ENCODE measurements around the gene TMEM247.
"Not testable (repeated sequence)": the region's sequence is repeated elsewhere in the genome, so short reads cannot be mapped to it uniquely, and the experiment has no call there.

The TMEM247 gene

GRCh38 chr2:46459694-46460093 is 19.7 kb upstream of the TMEM247 start:
- Histone ChIP-seq H3K27ac (ENCODE audit: low read length) (no peak overlapping the region), H3K27me3 (ENCODE audit: low read depth, low read length) (no peaks in the 10 kb centered on the region), H3K36me3 (ENCODE audit: control insufficient read depth in 1 of 2, insufficient read depth in 2 of 2, low read length in 2 of 2) (no peaks in the 10 kb centered on the region), H3K4me3 (ENCODE audit: low read depth in 1 of 2, low read length in 2 of 2) (no peak overlapping the region), H3K9me3 (ENCODE audit: control insufficient read depth in 1 of 2, low read length in 2 of 2) (no peaks in the 10 kb centered on the region), H3K4me1 (ENCODE audit: control insufficient read depth in 1 of 2, insufficient read depth in 2 of 2, low read length in 2 of 2) (peaks cover 10 to 26% of the 10 kb centered on the region in 2 donors)

DNA sequence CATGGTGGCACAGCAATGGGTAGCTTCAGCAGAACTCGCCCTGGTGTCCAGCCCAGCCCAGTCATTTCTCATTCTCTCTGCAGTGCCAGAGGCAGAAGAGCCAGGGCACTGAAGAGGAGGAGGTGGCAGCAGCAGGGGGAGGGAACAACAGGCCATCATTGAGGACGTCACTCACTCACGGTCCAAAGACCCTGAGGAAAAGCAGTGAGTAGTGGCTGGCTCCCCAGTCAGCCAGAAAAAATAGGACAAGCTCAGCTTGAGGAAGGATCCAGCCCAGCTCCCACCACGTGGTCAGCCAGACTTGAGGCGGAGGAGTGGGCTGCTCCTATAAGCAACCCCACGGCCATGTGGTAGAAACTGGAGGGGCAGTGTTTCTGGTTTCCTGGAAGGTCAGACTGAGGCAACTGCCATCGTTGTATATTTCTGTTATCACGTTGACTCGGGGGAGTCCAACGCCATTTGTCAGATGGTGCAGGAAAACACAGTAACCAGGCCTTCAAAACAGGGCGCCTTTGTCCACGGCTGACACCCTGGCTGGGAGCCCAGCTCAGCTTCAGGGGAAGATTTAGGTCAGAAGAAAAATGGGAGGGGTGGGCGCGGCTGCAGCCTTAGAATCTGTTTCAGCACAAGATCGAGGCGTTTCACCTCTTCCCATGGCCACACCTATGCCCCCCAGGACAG is 19.0 kb upstream of the TMEM247 start:
- no peaks in the 10 kb centered on the region for H3K9me3 ChIP-seq (ENCODE audit: control insufficient read depth in 1 of 2, low read length in 2 of 2)
- H3K27me3 ChIP-seq (ENCODE audit: low read depth, low read length): no peaks in the 10 kb centered on the region
- no peaks in the 10 kb centered on the region for H3K36me3 ChIP-seq (ENCODE audit: control insufficient read depth in 1 of 2, insufficient read depth in 2 of 2, low read length in 2 of 2)
- H3K4me3 ChIP-seq (ENCODE audit: low read depth in 1 of 2, low read length in 2 of 2): no peak overlapping the region
- peaks cover 10 to 26% of the 10 kb centered on the region in 2 donors for H3K4me1 ChIP-seq (ENCODE audit: control insufficient read depth in 1 of 2, insufficient read depth in 2 of 2, low read length in 2 of 2)
- no peak overlapping the region for H3K27ac ChIP-seq (ENCODE audit: low read length)

- peak overlapping the region; percentile 54 for H3K27ac ChIP-seq (ENCODE audit: low read length)
- H3K36me3 ChIP-seq (ENCODE audit: control insufficient read depth in 1 of 2, insufficient read depth in 2 of 2, low read length in 2 of 2): no peaks in the 10 kb centered on the region
- peaks cover 10 to 26% of the 10 kb centered on the region in 2 donors for H3K4me1 ChIP-seq (ENCODE audit: control insufficient read depth in 1 of 2, insufficient read depth in 2 of 2, low read length in 2 of 2)
- H3K27me3 ChIP-seq (ENCODE audit: low read depth, low read length): no peaks in the 10 kb centered on the region
- H3K4me3 ChIP-seq (ENCODE audit: low read depth in 1 of 2, low read length in 2 of 2): no peak overlapping the region
- no peaks in the 10 kb centered on the region for H3K9me3 ChIP-seq (ENCODE audit: control insufficient read depth in 1 of 2, low read length in 2 of 2)
Observed at GRCh38 chr2:46461011-46461674, 18.2 kb upstream of the TMEM247 start.

GRCh38 chr2:46461709-46462171 is 17.6 kb upstream of the TMEM247 start:
- H3K4me3 ChIP-seq (ENCODE audit: low read depth in 1 of 2, low read length in 2 of 2): no peak overlapping the region
- peaks cover 10 to 26% of the 10 kb centered on the region in 2 donors for H3K4me1 ChIP-seq (ENCODE audit: control insufficient read depth in 1 of 2, insufficient read depth in 2 of 2, low read length in 2 of 2)
- no peaks in the 10 kb centered on the region for H3K27me3 ChIP-seq (ENCODE audit: low read depth, low read length)
- no peaks in the 10 kb centered on the region for H3K9me3 ChIP-seq (ENCODE audit: control insufficient read depth in 1 of 2, low read length in 2 of 2)
- no peak overlapping the region for H3K27ac ChIP-seq (ENCODE audit: low read length)
- no peaks in the 10 kb centered on the region for H3K36me3 ChIP-seq (ENCODE audit: control insufficient read depth in 1 of 2, insufficient read depth in 2 of 2, low read length in 2 of 2)

DNA sequence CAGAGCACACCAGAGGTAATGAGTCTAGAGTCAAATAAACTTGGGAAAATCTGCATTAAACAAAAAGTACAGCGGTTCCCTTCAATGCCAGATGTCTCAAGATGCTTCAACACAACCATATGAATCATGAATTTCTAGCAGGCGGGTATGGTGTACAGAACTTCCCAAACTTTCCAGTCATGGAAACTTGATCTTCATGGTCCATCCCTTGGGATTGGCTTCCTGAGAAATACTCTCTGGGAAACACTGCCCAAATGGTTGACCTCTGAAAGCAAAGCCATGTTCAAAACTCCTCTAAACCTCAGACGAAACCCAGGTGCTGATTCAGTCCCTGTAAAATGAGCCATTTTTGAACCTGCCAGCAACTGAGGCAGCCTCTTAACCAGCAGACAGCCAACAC is 16.4 kb upstream of the TMEM247 start:
- Histone ChIP-seq H3K4me3 (ENCODE audit: low read depth in 1 of 2, low read length in 2 of 2) (no peak overlapping the region), H3K4me1 (ENCODE audit: control insufficient read depth in 1 of 2, insufficient read depth in 2 of 2, low read length in 2 of 2) (peaks cover 10 to 26% of the 10 kb centered on the region in 2 donors), H3K27ac (ENCODE audit: low read length) (no peak overlapping the region), H3K36me3 (ENCODE audit: control insufficient read depth in 1 of 2, insufficient read depth in 2 of 2, low read length in 2 of 2) (no peaks in the 10 kb centered on the region), H3K27me3 (ENCODE audit: low read depth, low read length) (no peaks in the 10 kb centered on the region), H3K9me3 (ENCODE audit: control insufficient read depth in 1 of 2, low read length in 2 of 2) (no peaks in the 10 kb centered on the region)

GRCh38 chr2:46469116-46469515 is 10.2 kb upstream of the TMEM247 start:
- no peaks in the 10 kb centered on the region for H3K27me3 ChIP-seq (ENCODE audit: low read depth, low read length)
- no peak overlapping the region for H3K4me3 ChIP-seq (ENCODE audit: low read depth in 1 of 2, low read length in 2 of 2)
- no peaks in the 10 kb centered on the region for H3K36me3 ChIP-seq (ENCODE audit: control insufficient read depth in 1 of 2, insufficient read depth in 2 of 2, low read length in 2 of 2)
- H3K4me1 ChIP-seq (ENCODE audit: control insufficient read depth in 1 of 2, insufficient read depth in 2 of 2, low read length in 2 of 2): peaks cover 0 to 5% of the 10 kb centered on the region in 2 donors
- no peak overlapping the region for H3K27ac ChIP-seq (ENCODE audit: low read length)
- no peaks in the 10 kb centered on the region for H3K9me3 ChIP-seq (ENCODE audit: control insufficient read depth in 1 of 2, low read length in 2 of 2)

GRCh38 chr2:46469700-46470099 is 9.7 kb upstream of the TMEM247 start:
- no peaks in the 10 kb centered on the region for H3K9me3 ChIP-seq (ENCODE audit: control insufficient read depth in 1 of 2, low read length in 2 of 2)
- no peak overlapping the region for H3K27ac ChIP-seq (ENCODE audit: low read length)
- no peak overlapping the region for H3K4me3 ChIP-seq (ENCODE audit: low read depth in 1 of 2, low read length in 2 of 2)
- no peaks in the 10 kb centered on the region for H3K27me3 ChIP-seq (ENCODE audit: low read depth, low read length)
- H3K36me3 ChIP-seq (ENCODE audit: control insufficient read depth in 1 of 2, insufficient read depth in 2 of 2, low read length in 2 of 2): no peaks in the 10 kb centered on the region
- H3K4me1 ChIP-seq (ENCODE audit: control insufficient read depth in 1 of 2, insufficient read depth in 2 of 2, low read length in 2 of 2): no peaks in the 10 kb centered on the region

GRCh38 chr2:46470114-46470628 is 9.2 kb upstream of the TMEM247 start:
- Histone ChIP-seq H3K27ac (ENCODE audit: low read length) (no peak overlapping the region), H3K9me3 (ENCODE audit: control insufficient read depth in 1 of 2, low read length in 2 of 2) (no peaks in the 10 kb centered on the region), H3K36me3 (ENCODE audit: control insufficient read depth in 1 of 2, insufficient read depth in 2 of 2, low read length in 2 of 2) (no peaks in the 10 kb centered on the region), H3K4me3 (ENCODE audit: low read depth in 1 of 2, low read length in 2 of 2) (no peak overlapping the region), H3K27me3 (ENCODE audit: low read depth, low read length) (no peaks in the 10 kb centered on the region), H3K4me1 (ENCODE audit: control insufficient read depth in 1 of 2, insufficient read depth in 2 of 2, low read length in 2 of 2) (no peaks in the 10 kb centered on the region)

- H3K36me3 ChIP-seq (ENCODE audit: control insufficient read depth in 1 of 2, insufficient read depth in 2 of 2, low read length in 2 of 2): no peaks in the 10 kb centered on the region
- no peaks in the 10 kb centered on the region for H3K9me3 ChIP-seq (ENCODE audit: control insufficient read depth in 1 of 2, low read length in 2 of 2)
- H3K4me1 ChIP-seq (ENCODE audit: control insufficient read depth in 1 of 2, insufficient read depth in 2 of 2, low read length in 2 of 2): no peaks in the 10 kb centered on the region
- H3K27ac ChIP-seq (ENCODE audit: low read length): no peak overlapping the region
- no peak overlapping the region for H3K4me3 ChIP-seq (ENCODE audit: low read depth in 1 of 2, low read length in 2 of 2)
- no peaks in the 10 kb centered on the region for H3K27me3 ChIP-seq (ENCODE audit: low read depth, low read length)
Observed at GRCh38 chr2:46471019-46471583, 8.3 kb upstream of the TMEM247 start.

- no peaks in the 10 kb centered on the region for H3K9me3 ChIP-seq (ENCODE audit: control insufficient read depth in 1 of 2, low read length in 2 of 2)
- H3K4me1 ChIP-seq (ENCODE audit: control insufficient read depth in 1 of 2, insufficient read depth in 2 of 2, low read length in 2 of 2): no peaks in the 10 kb centered on the region
- H3K27me3 ChIP-seq (ENCODE audit: low read depth, low read length): no peaks in the 10 kb centered on the region
- H3K4me3 ChIP-seq (ENCODE audit: low read depth in 1 of 2, low read length in 2 of 2): no peak overlapping the region
- no peaks in the 10 kb centered on the region for H3K36me3 ChIP-seq (ENCODE audit: control insufficient read depth in 1 of 2, insufficient read depth in 2 of 2, low read length in 2 of 2)
- no peak overlapping the region for H3K27ac ChIP-seq (ENCODE audit: low read length)
Observed at GRCh38 chr2:46471697-46472096, 7.7 kb upstream of the TMEM247 start.

DNA sequence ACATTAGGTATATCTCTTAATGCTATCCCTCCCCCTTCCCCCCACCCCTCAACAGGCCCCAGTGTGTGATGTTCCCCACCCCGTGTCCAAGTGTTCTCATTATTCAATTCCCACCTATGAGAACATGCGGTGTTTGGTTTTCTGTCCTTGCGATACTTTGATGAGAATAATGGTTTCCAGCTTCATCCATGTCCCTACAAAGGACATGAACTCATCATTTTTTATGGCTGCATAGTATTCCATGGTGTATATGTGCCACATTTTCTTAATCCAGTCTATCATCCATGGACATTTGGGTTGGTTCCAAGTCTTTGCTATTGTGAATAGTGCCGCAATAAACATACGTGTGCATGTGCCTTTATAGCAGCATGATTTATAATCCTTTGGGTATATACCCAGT is 7.2 kb upstream of the TMEM247 start:
- not testable (repeated sequence) for H3K9me3 ChIP-seq (ENCODE audit: control insufficient read depth in 1 of 2, low read length in 2 of 2); H3K36me3 ChIP-seq (ENCODE audit: control insufficient read depth in 1 of 2, insufficient read depth in 2 of 2, low read length in 2 of 2); H3K27me3 ChIP-seq (ENCODE audit: low read depth, low read length); H3K4me3 ChIP-seq (ENCODE audit: low read depth in 1 of 2, low read length in 2 of 2); H3K4me1 ChIP-seq (ENCODE audit: control insufficient read depth in 1 of 2, insufficient read depth in 2 of 2, low read length in 2 of 2); H3K27ac ChIP-seq (ENCODE audit: low read length)

All from muscle layer of duodenum (tissue), 2 donors.